Peyer's patch (tissue), 4 donors: ENCODE results near the gene NEURL2.

ENCODE experiments used
- POLR2A ChIP-seq, 2 donors: fragments of 450-650 bp; IDR thresholded peaks; one replicate each; pipeline ENCODE4 v1.5.1; 2017; ENCODE audit warnings: antibody characterized with exemption in 2 of 2, mild to moderate bottlenecking in 2 of 2, moderate library complexity in 2 of 2
- TF ChIP-seq, protein P1 (sequence below), 6 experiments: fragments of 450-650 bp in 4 of 6; fragments of 200-600 bp in 2 of 6; sonication (generic) in 1 of 6; IDR thresholded peaks; one replicate each; pipeline ENCODE4 v1.5.1; 2017 to 2019; ENCODE audit warnings: antibody characterized with exemption in 6 of 6, mild to moderate bottlenecking in 3 of 6, moderate library complexity in 1 of 6

- TF ChIP-seq, protein P1, sequence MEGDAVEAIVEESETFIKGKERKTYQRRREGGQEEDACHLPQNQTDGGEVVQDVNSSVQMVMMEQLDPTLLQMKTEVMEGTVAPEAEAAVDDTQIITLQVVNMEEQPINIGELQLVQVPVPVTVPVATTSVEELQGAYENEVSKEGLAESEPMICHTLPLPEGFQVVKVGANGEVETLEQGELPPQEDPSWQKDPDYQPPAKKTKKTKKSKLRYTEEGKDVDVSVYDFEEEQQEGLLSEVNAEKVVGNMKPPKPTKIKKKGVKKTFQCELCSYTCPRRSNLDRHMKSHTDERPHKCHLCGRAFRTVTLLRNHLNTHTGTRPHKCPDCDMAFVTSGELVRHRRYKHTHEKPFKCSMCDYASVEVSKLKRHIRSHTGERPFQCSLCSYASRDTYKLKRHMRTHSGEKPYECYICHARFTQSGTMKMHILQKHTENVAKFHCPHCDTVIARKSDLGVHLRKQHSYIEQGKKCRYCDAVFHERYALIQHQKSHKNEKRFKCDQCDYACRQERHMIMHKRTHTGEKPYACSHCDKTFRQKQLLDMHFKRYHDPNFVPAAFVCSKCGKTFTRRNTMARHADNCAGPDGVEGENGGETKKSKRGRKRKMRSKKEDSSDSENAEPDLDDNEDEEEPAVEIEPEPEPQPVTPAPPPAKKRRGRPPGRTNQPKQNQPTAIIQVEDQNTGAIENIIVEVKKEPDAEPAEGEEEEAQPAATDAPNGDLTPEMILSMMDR (IDR thresholded peaks at IDR 0.05) = no peak
- TF ChIP-seq POLR2A (IDR thresholded peaks at IDR 0.05) = no peak
Measured at GRCh38 chr20:45940469-45940868, 49.5 kb upstream of the NEURL2 start.
